OCI-LY7 (cell line): Measurements from ENCODE around the gene CLMN. TPM values are rescaled to one million over a fixed set of nuclear protein-coding genes. Genes with fewer than 3 reads are reported as not detected.
"Not testable (repeated sequence)": the region's sequence is repeated elsewhere in the genome, so short reads cannot be mapped to it uniquely, and the experiment has no call there.

Source experiments
- BruUV-seq: library from RNA; stranded (reverse); fragments of 400-500 nt; replicated peaks from 2 replicates; lab custom pipeline; 2021; lab: Mats Ljungman, UMichigan
- CTCF ChIA-PET: fragments of 300-600 bp; sonication (Branson Sonifier 250); formaldehyde crosslinking; loops from one replicate; lab custom pipeline; 2022; ENCODE audit warnings: antibody characterized with exemption; ENCODE audit not compliant: unreplicated experiment; lab: Charles Lee
- POLR2A ChIA-PET: fragments of 300-600 bp; sonication (Branson Sonifier 250); formaldehyde crosslinking; loops from one replicate; lab custom pipeline; 2022; ENCODE audit warnings: antibody characterized with exemption; lab: Charles Lee
- DNase-seq: peaks from one replicate; pipeline ENCODE4 v3.0.0-alpha.2; 2015; ENCODE audit warnings: low spot score
- H2AFZ ChIP-seq: fragments of 200-600 bp; sonication (generic), shearing (Covaris generic); 2 replicates; pipeline ENCODE4 v1.6.1; 2014; ENCODE audit warnings: mild to moderate bottlenecking, antibody characterized with exemption, low read length, moderate library complexity
- H3K27ac ChIP-seq: fragments of 200-600 bp; sonication (generic); 2 replicates; pipeline ENCODE4 v1.5.1; 2014; ENCODE audit warnings: mixed run types, low read depth, mild to moderate bottlenecking, moderate library complexity, low read length, inconsistent platforms; ENCODE audit not compliant: poor library complexity, severe bottlenecking
- H3K36me3 ChIP-seq: fragments of 200-600 bp; sonication (generic); 2 replicates; pipeline ENCODE4 v1.6.1; 2014; ENCODE audit warnings: mild to moderate bottlenecking, antibody characterized with exemption, low read length, moderate library complexity, mixed read lengths; ENCODE audit not compliant: insufficient read depth
- H3K4me1 ChIP-seq: fragments of 200-600 bp; sonication (generic); 2 replicates; pipeline ENCODE4 v1.5.1; 2014; ENCODE audit warnings: mild to moderate bottlenecking, low read length; ENCODE audit not compliant: insufficient read depth, poor library complexity, severe bottlenecking
- H3K4me2 ChIP-seq: fragments of 200-600 bp; sonication (generic); 2 replicates; pipeline ENCODE4 v1.6.1; 2014; ENCODE audit warnings: mild to moderate bottlenecking, low read length
- H3K4me3 ChIP-seq: fragments of 200-600 bp; sonication (generic); 2 replicates; pipeline ENCODE4 v1.5.1; 2014; ENCODE audit warnings: mild to moderate bottlenecking, low read depth, low read length; ENCODE audit not compliant: poor library complexity, severe bottlenecking
- H3K79me2 ChIP-seq: fragments of 200-600 bp; sonication (generic); 2 replicates; pipeline ENCODE4 v1.6.1; 2016; ENCODE audit warnings: low read depth, mild to moderate bottlenecking, low read length, moderate library complexity, mixed read lengths; ENCODE audit not compliant: insufficient read depth
- H3K9me2 ChIP-seq: fragments of 200-600 bp; sonication (generic); 2 replicates; pipeline ENCODE4 v1.6.1; 2016; ENCODE audit warnings: mild to moderate bottlenecking, low read length, mixed read lengths; ENCODE audit not compliant: insufficient read depth
- H3K9me3 ChIP-seq: fragments of 200-600 bp; sonication (generic); 2 replicates; pipeline ENCODE4 v1.6.1; 2014; ENCODE audit warnings: mild to moderate bottlenecking, mixed run types, low read length, mixed read lengths
- H4K20me1 ChIP-seq: fragments of 200-600 bp; sonication (generic); 2 replicates; pipeline ENCODE4 v1.6.1; 2014; ENCODE audit warnings: mild to moderate bottlenecking, antibody characterized with exemption, low read length, moderate library complexity, mixed read lengths; ENCODE audit not compliant: insufficient read depth
- CTCF ChIP-seq: fragments of 200-600 bp; sonication (generic); conservative IDR thresholded peaks from 2 replicates; pipeline ENCODE4 v1.5.1; 2014; ENCODE audit warnings: mild to moderate bottlenecking, antibody characterized with exemption, low read length, moderate library complexity, mixed read lengths
- EZH2phosphoT487 ChIP-seq: fragments of 200-600 bp; sonication (generic); IDR thresholded peaks from 2 replicates; pipeline ENCODE4 v1.6.1; 2018; ENCODE audit warnings: low read depth, borderline replicate concordance, mild to moderate bottlenecking, mixed run types, antibody characterized with exemption, low read length, moderate library complexity, mixed read lengths
- intact Hi-C: fragments of 100-400 bp; cut with micrococcal nuclease; formaldehyde crosslinking; loops from one replicate; pipeline ENCODE4 v1.10.0; 2022; ENCODE audit not compliant: unreplicated experiment
- total RNA-seq, 2 experiments: library from RNA; depleted of rRNA in 1 of 2; stranded (reverse); fragments of >200 nt in 1 of 2; shearing (Covaris generic) in 1 of 2; gene quantifications; 2 replicates each; pipeline ENCODE4 v1.2.3, GENCODE V29; 2014 to 2022

Gene CLMN
- total RNA-seq, 2 experiments from 2014 or later = 6.8 to 12.0 TPM

GRCh38 chr14:95180966-95181741 is 138.6 kb downstream of the CLMN start:
- POLR2A ChIA-PET = no interaction called here
- intact Hi-C loops = no loop called here
- Histone ChIP-seq H3K4me3 (no peak overlapping the region), H3K4me2 (no peak overlapping the region), H3K79me2 (no peaks in the 10 kb centered on the region), H3K36me3 (no peaks in the 10 kb centered on the region), H3K9me3 (no peaks in the 10 kb centered on the region), H4K20me1 (no peaks in the 10 kb centered on the region), H2AFZ (no peak overlapping the region), H3K9me2 (no peaks in the 10 kb centered on the region), H3K27ac (no peak overlapping the region), H3K4me1 (no peaks in the 10 kb centered on the region)
- no peak for TF ChIP-seq CTCF
- no peak for TF ChIP-seq EZH2phosphoT487
- CTCF ChIA-PET = no interaction called here
- no TSS peak for BruUV-seq
- DNase-seq = no peak

GRCh38 chr14:95175670-95176069 is 144.0 kb downstream of the CLMN start:
- POLR2A ChIA-PET, H3K4me2 ChIP-seq, H3K9me2 ChIP-seq, H3K4me1 ChIP-seq, H4K20me1 ChIP-seq, H3K36me3 ChIP-seq, intact Hi-C loops, DNase-seq, BruUV-seq, H3K4me3 ChIP-seq, CTCF ChIA-PET, H3K9me3 ChIP-seq, H2AFZ ChIP-seq, H3K79me2 ChIP-seq, H3K27ac ChIP-seq: not testable (repeated sequence)

- intact Hi-C loops = no loop called here
- Histone ChIP-seq H3K9me3 (no peaks in the 10 kb centered on the region), H3K79me2 (no peaks in the 10 kb centered on the region), H3K27ac (no peak overlapping the region), H3K36me3 (no peaks in the 10 kb centered on the region), H3K4me2 (no peak overlapping the region), H3K4me1 (no peaks in the 10 kb centered on the region), H4K20me1 (no peaks in the 10 kb centered on the region), H3K4me3 (no peak overlapping the region), H2AFZ (no peak overlapping the region), H3K9me2 (no peaks in the 10 kb centered on the region)
- no TSS peak for BruUV-seq
- DNase-seq = no peak
- POLR2A ChIA-PET = interaction anchor here (0.6 kb wide), 2 partner anchors 100 to 260 kb away, joined by 3 read pairs; no protein-coding TSS in a partner anchor
- TF ChIP-seq CTCF = peak; percentile 59
- no peak for TF ChIP-seq EZH2phosphoT487
- CTCF ChIA-PET = no interaction called here
Observed at GRCh38 chr14:95174184-95174792, 145.4 kb downstream of the CLMN start.
